SK-N-DZ (cell line): ENCODE measurements around the gene CDCP1.
"Not testable (repeated sequence)": the region's sequence is repeated elsewhere in the genome, so short reads cannot be mapped to it uniquely, and the experiment has no call there.

Source experiments
- DNase-seq: peaks from one replicate; pipeline ENCODE4 v3.0.0-alpha.2; 2015; ENCODE audit warnings: low spot score

The CDCP1 gene

DNA sequence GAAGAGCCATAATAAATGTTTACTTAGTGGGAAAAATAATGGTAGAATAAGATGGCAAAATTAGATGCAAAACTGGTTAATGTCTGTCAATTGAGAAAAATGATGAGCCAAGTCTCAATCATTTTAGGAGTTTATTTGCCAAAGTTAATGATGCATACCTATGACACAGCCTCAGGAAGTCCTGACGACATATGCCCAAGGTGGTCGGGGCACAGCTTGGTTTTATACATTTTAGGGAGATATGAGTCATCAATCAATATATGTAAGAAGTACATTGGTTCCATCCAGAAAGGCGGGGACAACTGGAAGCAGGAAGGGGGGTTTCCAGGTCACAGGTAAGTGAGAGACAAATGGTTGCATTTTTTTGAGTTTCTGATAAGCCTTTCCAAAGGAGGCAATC lies 88.6 kb downstream of the CDCP1 start:
- DNase-seq, result no peak

- DNase-seq, result no peak
Observed at GRCh38 chr3:45056608-45057301, 89.4 kb downstream of the CDCP1 start.

DNA sequence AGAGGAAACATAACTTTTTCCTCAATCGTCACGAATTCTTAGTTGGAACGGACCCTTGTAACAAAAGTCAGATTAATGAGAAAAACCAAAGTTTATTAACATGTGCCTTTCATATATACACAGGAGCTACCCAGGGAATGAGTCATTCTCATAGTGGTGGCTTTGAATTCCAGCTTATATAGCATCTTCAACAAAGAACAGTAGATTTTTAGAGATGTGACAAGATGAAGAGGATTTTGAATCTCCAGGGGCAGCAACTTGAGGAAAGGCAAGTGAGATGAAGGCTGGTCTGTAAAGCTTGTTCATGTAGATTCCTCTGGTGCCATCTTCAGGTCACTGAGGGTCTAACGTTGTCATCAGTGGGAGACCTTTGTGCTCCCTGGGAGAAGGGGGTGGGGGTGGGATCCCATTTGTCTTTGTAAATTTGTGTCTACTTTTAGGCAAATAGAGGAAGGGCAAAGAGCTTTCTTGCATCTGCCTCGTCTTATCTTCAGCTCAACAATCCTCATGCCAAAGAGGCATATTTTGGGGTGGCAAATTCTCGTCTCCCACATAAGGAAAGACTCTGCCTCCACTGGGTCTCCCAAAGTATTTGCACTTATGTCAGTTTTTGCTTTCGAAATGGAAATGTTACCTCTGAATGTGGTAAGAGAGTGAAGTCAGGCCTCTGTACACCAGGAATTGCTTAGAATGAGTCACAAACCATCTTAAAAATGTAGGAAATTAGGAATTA lies 90.6 kb downstream of the CDCP1 start:
- no peak for DNase-seq

- DNase-seq, result no peak
Observed at GRCh38 chr3:45055032-45055410, 91.2 kb downstream of the CDCP1 start.

GRCh38 chr3:45054196-45054857 lies 91.9 kb downstream of the CDCP1 start:
- DNase-seq, result no peak

GRCh38 chr3:45053805-45054195 lies 92.4 kb downstream of the CDCP1 start:
- not testable (repeated sequence) for DNase-seq

GRCh38 chr3:45051685-45052084 lies 94.5 kb downstream of the CDCP1 start:
- no peak for DNase-seq

- no peak for DNase-seq
Observed at GRCh38 chr3:45049807-45050206, 96.4 kb downstream of the CDCP1 start.

DNA sequence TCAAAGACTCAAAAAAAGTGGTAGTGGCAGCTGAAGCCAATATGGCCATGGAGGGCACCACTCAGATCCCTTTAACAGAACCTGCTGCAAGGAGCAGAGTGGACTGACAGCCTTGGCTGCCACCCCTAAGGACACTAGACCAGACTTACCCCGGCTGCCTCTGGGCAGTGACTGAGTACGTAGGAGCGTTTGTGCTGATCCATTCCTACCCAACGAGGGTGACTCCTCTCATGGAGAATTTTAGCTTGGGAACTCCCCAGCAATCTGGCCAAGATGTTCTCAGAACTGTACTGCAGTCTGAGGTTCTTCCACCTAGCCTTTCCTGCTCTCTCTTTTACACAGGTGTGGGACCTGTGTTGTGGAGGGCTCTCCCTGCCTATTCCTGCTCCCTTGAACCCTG lies 97.9 kb downstream of the CDCP1 start:
- no peak for DNase-seq

DNA sequence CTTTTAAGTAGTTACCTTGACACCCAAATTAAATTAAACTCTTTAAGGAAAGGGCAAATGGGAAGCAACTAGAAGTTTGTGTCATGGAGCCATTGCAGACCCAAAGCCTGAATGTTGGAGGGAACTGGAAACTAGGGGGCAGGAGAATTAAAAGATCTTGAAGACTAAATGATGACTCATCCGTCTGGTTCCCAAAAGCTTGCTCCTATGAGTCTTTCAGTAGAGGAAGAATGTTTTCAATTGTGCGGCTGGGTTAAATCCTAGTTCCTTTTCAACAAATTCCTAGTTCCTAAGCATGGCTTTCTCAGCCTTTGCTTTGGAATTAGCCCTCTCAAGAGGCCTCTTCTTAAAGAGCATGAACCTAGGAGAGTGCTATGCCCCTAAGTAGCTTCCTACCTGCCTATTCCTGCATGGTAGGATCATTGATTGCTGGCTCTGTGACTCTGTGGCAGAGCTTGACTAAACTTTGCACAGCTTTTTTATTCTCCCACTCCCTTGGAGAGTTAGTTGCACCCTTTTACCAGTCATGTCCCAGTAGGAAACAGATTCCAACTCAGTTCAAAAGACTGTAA lies 102.4 kb downstream of the CDCP1 start:
- no peak for DNase-seq

DNA sequence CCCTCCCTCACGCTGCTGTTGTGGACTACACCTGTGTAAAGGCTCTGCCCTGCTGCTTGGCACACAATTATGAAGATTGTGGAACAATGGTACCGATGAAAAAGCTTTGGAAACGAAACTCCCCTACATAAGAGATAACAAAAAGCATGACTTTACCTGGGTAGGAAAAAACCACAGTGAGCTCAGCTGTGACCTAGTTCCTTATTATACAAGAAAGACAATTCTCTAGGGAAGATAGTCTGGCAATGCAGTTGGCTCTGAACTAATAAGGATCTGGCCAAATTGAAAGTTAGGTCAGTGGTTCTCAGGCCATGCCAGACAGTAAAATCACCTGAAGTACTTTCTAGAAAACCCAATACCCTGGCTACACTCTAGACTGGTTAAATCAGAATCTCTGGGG lies 104.0 kb downstream of the CDCP1 start:
- no peak for DNase-seq

DNA sequence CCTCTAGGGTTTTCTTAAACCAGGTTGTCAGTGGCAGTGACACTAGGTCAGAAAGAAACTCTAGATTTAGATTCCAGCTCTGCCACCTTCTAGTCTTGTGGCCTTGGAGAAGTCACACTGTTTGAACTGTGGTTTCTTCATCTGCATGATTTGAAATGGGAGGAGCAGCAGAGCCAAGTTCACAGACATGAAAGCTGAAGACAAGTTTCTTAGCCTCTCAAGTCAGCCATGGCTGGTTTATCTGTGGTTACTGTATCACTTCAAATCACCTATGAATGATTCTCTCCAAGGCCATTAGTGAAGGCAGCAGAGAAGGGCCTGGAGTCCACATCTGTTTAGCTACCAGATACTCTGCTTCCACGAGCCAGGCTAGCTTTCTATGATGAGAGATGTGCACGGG lies 104.5 kb downstream of the CDCP1 start:
- no peak for DNase-seq

GRCh38 chr3:45037720-45038455 lies 108.3 kb downstream of the CDCP1 start:
- DNase-seq, result peak; percentile 89

DNA sequence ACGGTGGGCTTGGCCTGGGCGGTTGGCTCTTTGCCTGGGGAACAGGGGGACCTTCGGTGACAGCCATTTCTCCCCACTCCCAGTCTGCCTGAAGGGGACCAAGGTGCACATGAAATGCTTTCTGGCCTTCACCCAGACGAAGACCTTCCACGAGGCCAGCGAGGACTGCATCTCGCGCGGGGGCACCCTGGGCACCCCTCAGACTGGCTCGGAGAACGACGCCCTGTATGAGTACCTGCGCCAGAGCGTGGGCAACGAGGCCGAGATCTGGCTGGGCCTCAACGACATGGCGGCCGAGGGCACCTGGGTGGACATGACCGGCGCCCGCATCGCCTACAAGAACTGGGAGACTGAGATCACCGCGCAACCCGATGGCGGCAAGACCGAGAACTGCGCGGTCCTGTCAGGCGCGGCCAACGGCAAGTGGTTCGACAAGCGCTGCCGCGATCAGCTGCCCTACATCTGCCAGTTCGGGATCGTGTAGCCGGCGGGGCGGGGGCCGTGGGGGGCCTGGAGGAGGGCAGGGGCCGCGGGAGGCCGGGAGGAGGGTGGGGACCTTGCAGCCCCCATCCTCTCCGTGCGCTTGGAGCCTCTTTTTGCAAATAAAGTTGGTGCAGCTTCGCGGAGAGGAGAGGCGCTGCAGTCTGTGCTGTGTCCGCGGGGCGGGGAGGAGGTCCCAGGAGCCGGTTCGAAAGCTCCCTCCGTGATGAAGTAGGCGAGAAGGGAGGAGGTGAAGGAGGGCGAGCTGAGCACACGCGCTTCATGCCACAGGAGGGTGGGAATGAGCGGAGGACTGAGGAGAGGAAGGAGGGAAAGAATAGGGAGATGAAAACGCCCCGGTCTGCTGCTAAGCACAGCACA lies 110.5 kb downstream of the CDCP1 start:
- DNase-seq, result no peak

DNA sequence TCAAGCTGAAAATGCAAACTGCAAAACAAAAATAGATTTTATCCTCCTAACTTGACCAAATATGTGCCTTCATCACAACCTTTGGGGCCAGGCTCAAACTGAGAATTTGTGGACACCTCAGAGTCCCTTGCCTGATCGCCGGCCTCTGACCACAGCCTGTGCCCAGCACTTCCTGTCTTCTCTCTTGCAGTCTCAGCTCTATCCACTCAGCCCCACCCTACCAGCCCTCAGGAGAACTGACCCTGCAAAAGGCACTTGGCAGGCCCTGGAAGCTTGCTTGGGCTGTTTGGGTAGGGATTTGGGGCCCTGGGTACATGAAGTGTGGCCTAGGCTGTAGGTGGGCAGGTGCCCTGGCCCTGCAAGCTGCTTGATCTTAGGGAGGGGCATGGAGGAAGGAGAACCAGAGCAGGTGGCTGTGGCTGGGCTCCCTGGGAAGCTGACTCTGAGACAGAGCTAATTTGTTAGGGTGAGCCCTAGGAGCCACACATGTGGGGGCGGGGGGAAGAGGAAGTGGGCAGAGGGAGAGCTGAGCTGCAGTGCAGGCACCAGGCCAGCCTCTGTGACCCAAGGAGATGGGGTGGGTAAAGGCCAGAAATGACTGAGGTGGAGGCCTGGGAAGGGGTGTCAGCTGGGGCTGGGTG lies 111.4 kb downstream of the CDCP1 start:
- DNase-seq, result no peak

- DNase-seq, result no peak
Observed at GRCh38 chr3:45033791-45034190, 112.4 kb downstream of the CDCP1 start.
